Esophagus muscularis mucosa (tissue), 4 donors: ENCODE measurements around the gene NUP160. TPM values are rescaled to one million over a fixed set of nuclear protein-coding genes. Genes with fewer than 3 reads are reported as not detected.

Source experiments
- DNase-seq: peaks from one replicate; pipeline ENCODE4 v3.0.0-alpha.2; 2017; ENCODE audit errors: extremely low spot score
- H3K27ac ChIP-seq, 4 donors: fragments of 200-600 bp; sonication (generic); replicated peaks in 1 of 4; 1 replicate in 3 of 4; 2 replicates in 1 of 4; pipeline ENCODE4 v1.5.1; 2016 to 2019; ENCODE audit warnings: mild to moderate bottlenecking in 1 of 4
- H3K27me3 ChIP-seq, 4 donors: fragments of 200-600 bp; sonication (generic); one replicate each; pipeline versions ENCODE4 v1.5.1 to v1.6.0; 2016 to 2019
- H3K36me3 ChIP-seq, 4 donors: fragments of 200-600 bp; sonication (generic); one replicate each; pipeline ENCODE4 v1.5.1; 2016 to 2019
- H3K4me1 ChIP-seq, 4 donors: fragments of 200-600 bp; sonication (generic); one replicate each; pipeline ENCODE4 v1.5.1; 2016 to 2019
- H3K4me3 ChIP-seq, 4 donors: fragments of 200-600 bp; sonication (generic); 1 replicate in 2 of 4; 2 replicates in 2 of 4; pipeline ENCODE4 v1.5.1; 2016 to 2019; ENCODE audit warnings: mild to moderate bottlenecking in 4 of 4, moderate library complexity in 1 of 4
- H3K9me3 ChIP-seq, 4 donors: fragments of 200-600 bp; sonication (generic); 1 replicate in 3 of 4; 2 replicates in 1 of 4; pipeline ENCODE4 v1.5.1; 2016 to 2019
- CTCF ChIP-seq, 3 experiments: fragments of 200-600 bp in 2 of 3; fragments of 450-650 bp in 1 of 3; sonication (generic) in 2 of 3; IDR thresholded peaks; one replicate each; pipeline ENCODE4 v1.5.1; 2017 to 2019; ENCODE audit warnings: antibody characterized with exemption in 3 of 3, mild to moderate bottlenecking in 2 of 3, moderate library complexity in 1 of 3
- EP300 ChIP-seq: sonication (generic); formaldehyde crosslinking; IDR thresholded peaks from one replicate; pipeline ENCODE4 v1.6.1; 2017; ENCODE audit warnings: antibody characterized with exemption
- POLR2A ChIP-seq: fragments of 450-650 bp; IDR thresholded peaks from one replicate; pipeline ENCODE4 v1.6.1; 2017; ENCODE audit warnings: antibody characterized with exemption, moderate library complexity, mild to moderate bottlenecking, low read depth
- POLR2AphosphoS5 ChIP-seq, 2 donors: sonication (generic); formaldehyde crosslinking; IDR thresholded peaks; one replicate each; pipeline ENCODE4 v1.6.1; 2017; ENCODE audit warnings: antibody characterized with exemption in 2 of 2
- WGBS: methylation state at CpG from one replicate; pipeline ENCODE4 v1.1.5; 2018; 5-methylcytosine and 5-hydroxymethylcytosine counted together
- intact Hi-C: fragments of 100-400 bp; cut with DNase I; formaldehyde crosslinking; loops from one replicate; pipeline ENCODE4 v1.15.1; 2023
- total RNA-seq, 4 donors: library from RNA; depleted of rRNA; stranded (reverse); fragments of >200 nt; gene quantifications; one replicate each; pipeline versions ENCODE4 v1.1.0 to v1.2.1, GENCODE V29; 2016

The NUP160 gene
- total RNA-seq, 4 donors from 2014 or later, result 18.4 to 22.7 (median 19.0) TPM

GRCh38 chr11:47852053-47852452 is 3.9 kb upstream of the NUP160 start:
- Histone ChIP-seq H3K27me3 (no peaks in the 10 kb centered on the region), H3K4me3 (no peak overlapping the region), H3K36me3 (no peaks in the 10 kb centered on the region), H3K27ac (no peak overlapping the region), H3K9me3 (no peaks in the 10 kb centered on the region), H3K4me1 (peaks cover 12 to 14% (median 12%) of the 10 kb centered on the region in 4 donors)
- no peak for DNase-seq
- intact Hi-C loops, result loop anchor here (5.0 kb wide), 1 partner anchor 210 kb away; the partner anchor contains the start of gene MTCH2
- TF ChIP-seq CTCF (IDR thresholded peaks at IDR 0.05) (no peak), EP300 (no peak), POLR2A (no peak), POLR2AphosphoS5 (IDR thresholded peaks at IDR 0.05) (no peak)
- 93% methylated on average over 6 of the region's 6 CpGs for WGBS

GRCh38 chr11:47850337-47850736 is 2.2 kb upstream of the NUP160 start:
- no peak overlapping the region for H3K27ac ChIP-seq
- 68% methylated on average over 1 of the region's 1 CpG for WGBS
- H3K4me3 ChIP-seq, result no peak overlapping the region
- no peak for DNase-seq
- no peaks in the 10 kb centered on the region for H3K27me3 ChIP-seq
- TF ChIP-seq POLR2A (no peak), CTCF (IDR thresholded peaks at IDR 0.05) (no peak), EP300 (no peak), POLR2AphosphoS5 (IDR thresholded peaks at IDR 0.05) (no peak)
- H3K4me1 ChIP-seq, result peaks cover 16 to 32% (median 19%) of the 10 kb centered on the region in 4 donors
- peaks cover 0 to 12% (median 9%) of the 10 kb centered on the region in 4 donors for H3K36me3 ChIP-seq
- H3K9me3 ChIP-seq, result no peaks in the 10 kb centered on the region
- intact Hi-C loops, result loop anchor here (5.0 kb wide), 1 partner anchor 208 kb away; the partner anchor contains the start of gene MTCH2

DNA sequence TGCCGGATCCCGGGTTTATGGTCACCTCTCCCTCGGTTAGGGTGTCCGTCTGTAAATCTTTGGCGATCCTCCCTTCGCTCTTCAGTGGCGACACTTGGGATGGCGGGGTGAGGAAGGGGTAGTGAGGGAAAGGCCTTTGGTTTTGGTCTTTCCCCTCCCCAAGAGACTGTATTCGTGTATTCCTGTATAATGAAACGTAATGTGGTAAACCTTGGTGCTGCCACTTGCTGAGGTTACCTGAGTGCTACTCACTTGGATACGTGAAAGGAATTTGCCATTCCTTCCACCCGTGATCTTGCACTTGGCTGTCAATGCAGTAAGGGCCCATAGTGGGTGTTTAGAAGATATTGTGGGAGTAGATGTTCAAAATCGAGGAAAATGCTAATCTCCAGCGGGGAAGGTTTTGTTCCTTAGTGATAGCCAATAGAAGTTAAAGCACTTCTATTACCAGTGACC is 578 bp upstream of the NUP160 start:
- H3K4me3 ChIP-seq, result peak overlapping the region; percentile 82 to 90 (median 86)
- H3K27me3 ChIP-seq, result no peaks in the 10 kb centered on the region
- peaks cover 0 to 27% (median 20%) of the 10 kb centered on the region in 4 donors for H3K36me3 ChIP-seq
- peaks cover 25 to 46% (median 32%) of the 10 kb centered on the region in 4 donors for H3K4me1 ChIP-seq
- intact Hi-C loops, result loop anchor here (5.0 to 10.0 kb wide), 2 partner anchors 81 to 124 kb away; partner anchors contain the start of gene FNBP4
- H3K9me3 ChIP-seq, result no peaks in the 10 kb centered on the region
- DNase-seq, result no peak
- H3K27ac ChIP-seq, result peak overlapping the region; percentile 88 to 94 (median 90)
- TF ChIP-seq POLR2A (no peak), CTCF (IDR thresholded peaks at IDR 0.05) (peak in 1 of 3 experiments; percentile 11), POLR2AphosphoS5 (IDR thresholded peaks at IDR 0.05) (no peak), EP300 (no peak)
- WGBS, result 9% methylated on average over 7 of the region's 14 CpGs

DNA sequence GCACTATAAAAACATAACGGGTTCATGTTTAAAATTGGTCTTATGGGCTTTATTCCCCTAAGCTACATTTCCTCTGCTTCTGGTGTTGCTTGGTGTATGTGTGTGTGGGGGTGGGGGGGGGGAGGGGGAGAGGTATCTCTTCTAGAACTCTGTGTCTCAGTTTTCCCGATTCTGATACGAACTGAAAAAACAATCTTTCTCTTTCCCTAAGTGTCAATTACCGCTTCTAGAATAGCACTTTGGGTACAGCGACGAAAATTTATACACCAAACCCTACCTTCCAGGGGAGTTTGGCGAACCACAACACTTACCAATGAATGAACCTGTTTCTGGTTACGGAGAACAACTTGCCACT is 636 bp downstream of the NUP160 start:
- Histone ChIP-seq H3K4me1 (peaks cover 25 to 46% (median 34%) of the 10 kb centered on the region in 4 donors), H3K9me3 (no peaks in the 10 kb centered on the region), H3K4me3 (peak overlapping the region; percentile 82 to 90 (median 86)), H3K36me3 (peaks cover 0 to 39% (median 32%) of the 10 kb centered on the region in 4 donors), H3K27ac (peak overlapping the region; percentile 88 to 94 (median 90)), H3K27me3 (no peaks in the 10 kb centered on the region)
- 7% methylated on average over 8 of the region's 8 CpGs for WGBS
- no peak for TF ChIP-seq POLR2AphosphoS5 (IDR thresholded peaks at IDR 0.05)
- no peak for TF ChIP-seq CTCF (IDR thresholded peaks at IDR 0.05)
- no peak for TF ChIP-seq EP300
- TF ChIP-seq POLR2A, result no peak
- intact Hi-C loops, result loop anchor here (5.0 to 10.0 kb wide), 2 partner anchors 80 to 123 kb away; partner anchors contain the start of gene FNBP4
- no peak for DNase-seq
